B cell (primary cell): ENCODE results near the gene CHRD. TPM values are rescaled to one million over a fixed set of nuclear protein-coding genes. Genes with fewer than 3 reads are reported as not detected.

ENCODE experiments used
- ATAC-seq: fragments of 200-7000 bp; cut with Tn5 transposase; one replicate; pipeline ENCODE4 v1.10.0; 2021; ENCODE audit warnings: low read depth, mild to moderate bottlenecking, moderate number of reproducible peaks, moderate library complexity
- CTCF ChIA-PET: fragments of 350-600 bp; sonication (Branson Sonifier 250); formaldehyde crosslinking; loops from one replicate; lab custom pipeline; 2021; ENCODE audit warnings: antibody characterized with exemption, inconsistent platforms; lab: Charles Lee
- POLR2A ChIA-PET: fragments of 350-600 bp; sonication (Branson Sonifier 250); formaldehyde crosslinking; loops from one replicate; lab custom pipeline; 2021; ENCODE audit warnings: antibody characterized with exemption; lab: Charles Lee
- DNase-seq: peaks from one replicate; pipeline ENCODE4 v3.0.0; 2013
- H2AFZ ChIP-seq: 2 replicates; pipeline ENCODE4 v1.6.1; 2012; ENCODE audit warnings: mild to moderate bottlenecking, low read depth, low read length; ENCODE audit not compliant: insufficient read depth, poor library complexity, severe bottlenecking
- H3K27ac ChIP-seq, 2 donors: 1 replicate in 1 of 2; 2 replicates in 1 of 2; pipeline ENCODE4 v1.5.1; 2012 to 2013; ENCODE audit warnings: low read length in 2 of 2, mild to moderate bottlenecking in 2 of 2, moderate library complexity in 1 of 2
- H3K27me3 ChIP-seq, 4 experiments: fragments of 200-600 bp in 1 of 4; sonication (generic) in 1 of 4; replicated peaks in 1 of 4; 1 replicate in 2 of 4; 2 replicates in 2 of 4; pipeline versions ENCODE4 v1.6.1 to v1.7.0; 2013 to 2016; ENCODE audit warnings: low read length in 3 of 4, mild to moderate bottlenecking in 2 of 4, mixed read lengths in 1 of 4, moderate library complexity in 1 of 4; ENCODE audit not compliant: insufficient read depth in 4 of 4, control insufficient read depth in 3 of 4; ENCODE audit errors: control extremely low read depth in 1 of 4
- H3K36me3 ChIP-seq, 2 experiments: replicated peaks in 1 of 2; 1 replicate in 1 of 2; 2 replicates in 1 of 2; pipeline versions ENCODE4 v1.6.1 to v1.7.1; 2013; ENCODE audit warnings: low read length in 1 of 2; ENCODE audit not compliant: insufficient read depth in 2 of 2, control insufficient read depth in 1 of 2; ENCODE audit errors: control extremely low read depth in 1 of 2, extremely low read depth in 1 of 2
- H3K4me1 ChIP-seq, 2 donors: fragments of 200-600 bp in 1 of 2; sonication (generic) in 1 of 2; 1 replicate in 1 of 2; 2 replicates in 1 of 2; pipeline versions ENCODE4 v1.5.1 to v1.6.1; 2013 to 2017; ENCODE audit warnings: low read length in 2 of 2; ENCODE audit not compliant: control insufficient read depth in 2 of 2, insufficient read depth in 2 of 2
- H3K4me2 ChIP-seq: replicated peaks from 2 replicates; pipeline ENCODE3; 2012; ENCODE audit warnings: mild to moderate bottlenecking, low read depth, low read length; ENCODE audit not compliant: poor library complexity, severe bottlenecking
- H3K4me3 ChIP-seq, 5 experiments: fragments of 200-600 bp in 1 of 5; sonication (generic) in 1 of 5; 1 replicate in 3 of 5; 2 replicates in 2 of 5; pipeline versions ENCODE4 v1.5.1 to v1.7.0; 2011 to 2016; ENCODE audit warnings: low read length in 4 of 5, mild to moderate bottlenecking in 4 of 5, low read depth in 2 of 5, control low read depth in 1 of 5, moderate library complexity in 1 of 5; ENCODE audit not compliant: insufficient read depth in 1 of 5; ENCODE audit errors: control extremely low read depth in 1 of 5, extremely low read depth in 1 of 5
- H3K79me2 ChIP-seq: fragments of 200-600 bp; sonication (generic); one replicate; pipeline ENCODE4 v1.6.0; 2016; ENCODE audit warnings: low read length; ENCODE audit not compliant: control insufficient read depth, insufficient read depth
- H3K9ac ChIP-seq: fragments of 200-600 bp; sonication (generic); 2 replicates; pipeline ENCODE4 v1.6.1; 2017; ENCODE audit warnings: mild to moderate bottlenecking, low read length, moderate library complexity
- H3K9me3 ChIP-seq, 3 donors: one replicate each; pipeline versions ENCODE4 v1.6.1 to v1.7.1; 2013; ENCODE audit warnings: low read length in 2 of 3; ENCODE audit not compliant: control insufficient read depth in 2 of 3, insufficient read depth in 1 of 3; ENCODE audit errors: control extremely low read depth in 1 of 3
- H4K20me1 ChIP-seq: 2 replicates; pipeline ENCODE4 v1.6.0; 2012; ENCODE audit warnings: mild to moderate bottlenecking, low read length; ENCODE audit not compliant: insufficient read depth, control insufficient read depth, poor library complexity, severe bottlenecking
- H3K27ac Mint-ChIP-seq: one replicate; pipeline ENCODE4 v1.8.0; 2021; ENCODE audit warnings: mixed read lengths
- H3K27me3 Mint-ChIP-seq: one replicate; pipeline ENCODE4 v1.8.0; 2021; ENCODE audit warnings: mixed read lengths
- H3K4me1 Mint-ChIP-seq: one replicate; pipeline ENCODE4 v1.8.0; 2021; ENCODE audit warnings: mixed read lengths
- H3K4me3 Mint-ChIP-seq: one replicate; pipeline ENCODE4 v1.8.0; 2021; ENCODE audit warnings: mixed read lengths
- H3K9me3 Mint-ChIP-seq: one replicate; pipeline ENCODE4 v1.8.0; 2022; ENCODE audit warnings: mixed read lengths; ENCODE audit not compliant: insufficient read depth
- EZH2 ChIP-seq: IDR thresholded peaks from 2 replicates; pipeline ENCODE4 v1.6.1; 2012; ENCODE audit warnings: borderline replicate concordance, low read depth, mild to moderate bottlenecking, moderate library complexity, low read length; ENCODE audit not compliant: insufficient read depth, poor library complexity, severe bottlenecking
- WGBS: methylation state at CpG from one replicate; pipeline ENCODE4 v1.1.5; 2013; ENCODE audit warnings: missing lambda C conversion rate; ENCODE audit not compliant: insufficient coverage; 5-methylcytosine and 5-hydroxymethylcytosine counted together
- intact Hi-C: fragments of 100-400 bp; cut with micrococcal nuclease; formaldehyde crosslinking; loops from one replicate; pipeline ENCODE4 v1.10.0; 2022
- polyA plus RNA-seq: library from polyadenylated mRNA; depleted of rRNA; stranded (reverse); fragments of >200 nt; gene quantifications from 2 replicates; pipeline ENCODE4 v1.2.3, GENCODE V29; 2012
- total RNA-seq, 2 donors: library from RNA; stranded (reverse); fragments of 120-200 nt in 1 of 2; gene quantifications; 1 replicate in 1 of 2; 2 replicates in 1 of 2; pipeline versions ENCODE4 v1.2.3 to v1.2.4, GENCODE V29; 2013 to 2022
- TF ChIP-seq, protein P1 (sequence below): fragments of 200-600 bp; IDR thresholded peaks from one replicate; pipeline ENCODE4 v1.8.0; 2022; ENCODE audit warnings: antibody characterized with exemption, mild to moderate bottlenecking

The CHRD gene
- total and polyA plus RNA-seq, 2 donors (not counting 1 experiment from before 2014, with no cell fraction given), result not detected

- Histone ChIP-seq H3K79me2 (peaks cover 9% of the 10 kb centered on the region), H3K27ac (peak overlapping the region; percentile 79 to 86), H3K9me3 (no peaks in the 10 kb centered on the region), H3K4me1 (peaks cover 9 to 17% of the 10 kb centered on the region in 2 donors), H3K36me3 (peaks cover 0 to 6% of the 10 kb centered on the region in 2 experiments), H3K4me3 (peak overlapping the region; percentile 68 to 94 (median 76)), H3K9ac (peak overlapping the region; percentile 85), H2AFZ (peak overlapping the region; percentile 96), H4K20me1 (no peaks in the 10 kb centered on the region), H3K27me3 (no peaks in the 10 kb centered on the region), H3K4me2 (peak overlapping the region; percentile 97)
- TF ChIP-seq, protein P1, sequence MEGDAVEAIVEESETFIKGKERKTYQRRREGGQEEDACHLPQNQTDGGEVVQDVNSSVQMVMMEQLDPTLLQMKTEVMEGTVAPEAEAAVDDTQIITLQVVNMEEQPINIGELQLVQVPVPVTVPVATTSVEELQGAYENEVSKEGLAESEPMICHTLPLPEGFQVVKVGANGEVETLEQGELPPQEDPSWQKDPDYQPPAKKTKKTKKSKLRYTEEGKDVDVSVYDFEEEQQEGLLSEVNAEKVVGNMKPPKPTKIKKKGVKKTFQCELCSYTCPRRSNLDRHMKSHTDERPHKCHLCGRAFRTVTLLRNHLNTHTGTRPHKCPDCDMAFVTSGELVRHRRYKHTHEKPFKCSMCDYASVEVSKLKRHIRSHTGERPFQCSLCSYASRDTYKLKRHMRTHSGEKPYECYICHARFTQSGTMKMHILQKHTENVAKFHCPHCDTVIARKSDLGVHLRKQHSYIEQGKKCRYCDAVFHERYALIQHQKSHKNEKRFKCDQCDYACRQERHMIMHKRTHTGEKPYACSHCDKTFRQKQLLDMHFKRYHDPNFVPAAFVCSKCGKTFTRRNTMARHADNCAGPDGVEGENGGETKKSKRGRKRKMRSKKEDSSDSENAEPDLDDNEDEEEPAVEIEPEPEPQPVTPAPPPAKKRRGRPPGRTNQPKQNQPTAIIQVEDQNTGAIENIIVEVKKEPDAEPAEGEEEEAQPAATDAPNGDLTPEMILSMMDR, result no peak
- TF ChIP-seq EZH2, result no peak
- ChIA-PET POLR2A (interaction anchor here (0.6 to 1.0 kb wide), 8 partner anchors 8 to 477 kb away, joined by 3 to 13 read pairs (median 6); partner anchors contain the start of genes EIF4G1 and PARL), CTCF (interaction anchor here (0.5 to 3.0 kb wide), 9 partner anchors 8 to 199 kb away, joined by 3 to 13 read pairs (median 3); partner anchors contain the start of gene EPHB3)
- Mint-ChIP-seq H3K4me3 (peak overlapping the region; percentile 90), H3K9me3 (no peaks in the 10 kb centered on the region), H3K27ac (peak overlapping the region; percentile 85), H3K27me3 (no peaks in the 10 kb centered on the region), H3K4me1 (peaks cover 20% of the 10 kb centered on the region)
- intact Hi-C loops, result loop anchor here (1.0 to 5.0 kb wide), 3 partner anchors 113 to 1575 kb away; partner anchors contain the start of genes EEF1AKMT4, MAGEF1 and TRA2B
- 1% methylated on average over 35 of the region's 38 CpGs for WGBS
- peak; percentile 6 for ATAC-seq
- peak; percentile 65 for DNase-seq
Observed at GRCh38 chr3:184361932-184362667, 17.8 kb upstream of the CHRD start.
